ENCODE measurements around the gene TRABD. TPM values are rescaled to one million over a fixed set of nuclear protein-coding genes. Genes with fewer than 3 reads are reported as not detected.

Gene TRABD
- total RNA-seq, 3 donors from 2014 or later, result 36.8 to 52.6 (median 42.7) TPM

GRCh38 chr22:50170453-50171318, 15.0 kb upstream of the TRABD start, which contains the start of gene PANX2:
Gene PANX2 (plus strand): TSS chr22:50170731. CDS start chr22:50170731, 0 bp downstream.
- peak in 1 of 3 donors; percentile 38 for DNase-seq
- Histone ChIP-seq H3K4me1 (ENCODE audit: low read depth) (peaks cover 2% of the 10 kb centered on the region), H3K9me3 (no peaks in the 10 kb centered on the region), H3K4me3 (no peak within 1 kb of the TSS), H3K36me3 (ENCODE audit: low read depth) (no peaks in the 10 kb centered on the region)
- TF ChIP-seq CTCF (IDR thresholded peaks at IDR 0.05), result no peak
- intact Hi-C loops (cut with DNase I, micrococcal nuclease), result no loop called here
- no peak for ATAC-seq

GRCh38 chr22:50171319-50171964, 14.3 kb upstream of the TRABD start:
- ATAC-seq (peak; percentile 18), DNase-seq (peak in 1 of 3 donors; percentile 42)
- H3K36me3 ChIP-seq (ENCODE audit: low read depth), result no peaks in the 10 kb centered on the region
- TF ChIP-seq CTCF (IDR thresholded peaks at IDR 0.05), result no peak
- intact Hi-C loops (cut with DNase I, micrococcal nuclease), result no loop called here
- H3K9me3 ChIP-seq, result no peaks in the 10 kb centered on the region
- no peak overlapping the region for H3K4me3 ChIP-seq
- peaks cover 2% of the 10 kb centered on the region for H3K4me1 ChIP-seq (ENCODE audit: low read depth)

GRCh38 chr22:50171965-50172421, 13.7 kb upstream of the TRABD start:
- H3K9me3 ChIP-seq, result no peaks in the 10 kb centered on the region
- H3K36me3 ChIP-seq (ENCODE audit: low read depth), result no peaks in the 10 kb centered on the region
- no peak for TF ChIP-seq CTCF (IDR thresholded peaks at IDR 0.05)
- H3K4me3 ChIP-seq, result no peak overlapping the region
- intact Hi-C loops (cut with DNase I, micrococcal nuclease), result no loop called here
- peaks cover 2% of the 10 kb centered on the region for H3K4me1 ChIP-seq (ENCODE audit: low read depth)
- ATAC-seq, result no peak
- peak in 1 of 3 donors; percentile 20 for DNase-seq

- Histone ChIP-seq H3K36me3 (ENCODE audit: low read depth) (no peaks in the 10 kb centered on the region), H3K9me3 (no peaks in the 10 kb centered on the region), H3K4me1 (ENCODE audit: low read depth) (peaks cover 2% of the 10 kb centered on the region), H3K4me3 (no peak overlapping the region)
- intact Hi-C loops (cut with DNase I, micrococcal nuclease), result no loop called here
- ATAC-seq, result peak; percentile 32
- no peak for TF ChIP-seq CTCF (IDR thresholded peaks at IDR 0.05)
- peak in 1 of 3 donors; percentile 48 for DNase-seq
These were observed 12.3 kb upstream of the TRABD start for GRCh38 chr22:50173311-50173982.

DNA sequence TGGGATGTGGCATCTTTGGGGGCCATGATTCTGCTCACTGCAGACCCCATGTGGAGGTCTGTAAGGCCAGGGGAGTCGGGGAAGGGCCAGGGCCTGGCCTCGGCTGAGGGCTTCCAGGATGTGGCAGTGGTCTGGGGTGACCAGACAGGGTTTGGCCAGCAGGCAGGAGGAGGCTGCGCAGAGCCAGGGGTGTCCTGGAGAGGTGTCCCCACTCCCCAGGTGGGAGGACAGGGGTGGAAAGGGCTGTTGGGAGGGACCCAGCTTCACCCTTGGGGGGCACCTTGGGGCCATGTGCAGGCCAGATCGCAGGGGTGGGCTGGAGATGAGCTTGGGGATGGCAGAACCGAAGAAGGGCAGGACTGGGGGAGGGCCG, 11.7 kb upstream of the TRABD start:
- Histone ChIP-seq H3K4me3 (no peak overlapping the region), H3K4me1 (ENCODE audit: low read depth) (peaks cover 2% of the 10 kb centered on the region), H3K9me3 (no peaks in the 10 kb centered on the region), H3K36me3 (ENCODE audit: low read depth) (no peaks in the 10 kb centered on the region)
- ATAC-seq (no peak), DNase-seq (peak in 1 of 3 donors; percentile 34)
- no peak for TF ChIP-seq CTCF (IDR thresholded peaks at IDR 0.05)
- intact Hi-C loops (cut with DNase I, micrococcal nuclease), result no loop called here
